ENCODE measurements around the gene IL12RB2. TPM values are rescaled to one million over a fixed set of nuclear protein-coding genes. Genes with fewer than 3 reads are reported as not detected.

Gene IL12RB2
- total RNA-seq, 1 donor from 2014 or later, result 0.06 TPM

DNA sequence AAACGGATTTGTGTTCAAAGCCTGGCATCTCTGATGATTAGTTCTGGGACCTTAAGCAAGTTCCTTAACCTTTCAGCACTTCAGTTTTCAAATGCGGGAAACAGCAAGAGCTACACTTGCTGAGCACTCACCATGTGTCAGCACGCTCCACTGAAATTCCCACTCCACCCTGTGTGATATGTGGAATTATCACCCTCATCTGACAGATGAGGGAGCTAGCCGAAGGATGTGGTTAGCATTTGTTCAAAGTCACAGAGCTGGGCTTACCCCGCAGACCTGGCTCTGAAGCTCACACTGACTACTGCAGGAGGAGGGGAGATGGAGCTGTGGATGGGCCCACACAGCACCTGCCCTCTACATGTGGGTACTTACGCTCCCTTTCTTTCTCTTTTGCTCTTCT is 29.1 kb downstream of the IL12RB2 start:
- Mint-ChIP-seq H3K27ac (no peak overlapping the region), H3K9me3 (no peaks in the 10 kb centered on the region), H3K27me3 (ENCODE audit: insufficient read depth, low read depth) (peaks cover 2% of the 10 kb centered on the region), H3K36me3 (no peaks in the 10 kb centered on the region), H3K4me3 (no peak overlapping the region), H3K4me1 (no peaks in the 10 kb centered on the region)
- Histone ChIP-seq H3K9me3 (ENCODE audit: low read depth) (no peaks in the 10 kb centered on the region), H3F3A (ENCODE audit: low read depth) (peaks cover 3% of the 10 kb centered on the region), H3K27me3 (no peaks in the 10 kb centered on the region), H4K20me1 (ENCODE audit: low read depth) (no peaks in the 10 kb centered on the region), H3K4me2 (no peak overlapping the region), H3K27ac (no peak overlapping the region), H3K9ac (no peak overlapping the region), H3K79me2 (ENCODE audit: low read depth) (no peaks in the 10 kb centered on the region), H3K4me3 (no peak overlapping the region), H2AFZ (replicated peaks) (peak overlapping the region; percentile 24), H3K36me3 (no peaks in the 10 kb centered on the region), H3K4me1 (peaks cover 3% of the 10 kb centered on the region)
- DNase-seq (ENCODE audit: low spot score), result no peak
- TF ChIP-seq EZH2phosphoT487 (IDR thresholded peaks at IDR 0.05) (no peak), EZH2 (IDR thresholded peaks at IDR 0.05) (no peak)
- TF ChIP-seq, protein P1, sequence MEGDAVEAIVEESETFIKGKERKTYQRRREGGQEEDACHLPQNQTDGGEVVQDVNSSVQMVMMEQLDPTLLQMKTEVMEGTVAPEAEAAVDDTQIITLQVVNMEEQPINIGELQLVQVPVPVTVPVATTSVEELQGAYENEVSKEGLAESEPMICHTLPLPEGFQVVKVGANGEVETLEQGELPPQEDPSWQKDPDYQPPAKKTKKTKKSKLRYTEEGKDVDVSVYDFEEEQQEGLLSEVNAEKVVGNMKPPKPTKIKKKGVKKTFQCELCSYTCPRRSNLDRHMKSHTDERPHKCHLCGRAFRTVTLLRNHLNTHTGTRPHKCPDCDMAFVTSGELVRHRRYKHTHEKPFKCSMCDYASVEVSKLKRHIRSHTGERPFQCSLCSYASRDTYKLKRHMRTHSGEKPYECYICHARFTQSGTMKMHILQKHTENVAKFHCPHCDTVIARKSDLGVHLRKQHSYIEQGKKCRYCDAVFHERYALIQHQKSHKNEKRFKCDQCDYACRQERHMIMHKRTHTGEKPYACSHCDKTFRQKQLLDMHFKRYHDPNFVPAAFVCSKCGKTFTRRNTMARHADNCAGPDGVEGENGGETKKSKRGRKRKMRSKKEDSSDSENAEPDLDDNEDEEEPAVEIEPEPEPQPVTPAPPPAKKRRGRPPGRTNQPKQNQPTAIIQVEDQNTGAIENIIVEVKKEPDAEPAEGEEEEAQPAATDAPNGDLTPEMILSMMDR (IDR thresholded peaks at IDR 0.05), result no peak

DNA sequence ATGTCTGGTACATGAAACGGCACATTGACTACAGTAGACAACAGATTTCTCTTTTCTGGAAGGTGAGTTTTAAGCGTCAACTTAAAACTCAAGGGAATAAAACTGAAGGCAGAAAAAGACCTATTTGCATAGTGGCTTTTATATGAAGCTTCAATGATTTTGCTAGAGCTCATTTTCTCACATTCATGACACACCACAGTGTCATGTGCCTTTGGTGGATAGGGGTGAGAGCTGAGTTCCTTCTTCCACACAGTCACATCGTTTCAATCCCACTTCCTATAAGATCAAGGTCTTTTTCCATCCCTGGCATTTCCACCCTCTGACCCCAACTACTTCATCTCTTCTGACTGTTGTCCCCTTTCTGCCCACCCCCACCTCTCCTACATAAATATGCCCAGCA is 31.0 kb downstream of the IL12RB2 start:
- Histone ChIP-seq H3K4me1 (peaks cover 8% of the 10 kb centered on the region), H4K20me1 (ENCODE audit: low read depth) (no peaks in the 10 kb centered on the region), H3K4me2 (no peak overlapping the region), H3K4me3 (no peak overlapping the region), H2AFZ (replicated peaks) (no peak overlapping the region), H3K9ac (no peak overlapping the region), H3K27ac (no peak overlapping the region), H3F3A (ENCODE audit: low read depth) (peaks cover 9% of the 10 kb centered on the region), H3K36me3 (no peaks in the 10 kb centered on the region), H3K27me3 (no peaks in the 10 kb centered on the region), H3K79me2 (ENCODE audit: low read depth) (no peaks in the 10 kb centered on the region), H3K9me3 (ENCODE audit: low read depth) (no peaks in the 10 kb centered on the region)
- no peak for DNase-seq (ENCODE audit: low spot score)
- Mint-ChIP-seq H3K4me3 (no peak overlapping the region), H3K36me3 (no peaks in the 10 kb centered on the region), H3K27ac (no peak overlapping the region), H3K27me3 (ENCODE audit: insufficient read depth, low read depth) (peaks cover 2% of the 10 kb centered on the region), H3K9me3 (no peaks in the 10 kb centered on the region), H3K4me1 (no peaks in the 10 kb centered on the region)
- TF ChIP-seq EZH2 (IDR thresholded peaks at IDR 0.05) (no peak), EZH2phosphoT487 (IDR thresholded peaks at IDR 0.05) (no peak)
- TF ChIP-seq, protein P1 (IDR thresholded peaks at IDR 0.05), result no peak

DNA sequence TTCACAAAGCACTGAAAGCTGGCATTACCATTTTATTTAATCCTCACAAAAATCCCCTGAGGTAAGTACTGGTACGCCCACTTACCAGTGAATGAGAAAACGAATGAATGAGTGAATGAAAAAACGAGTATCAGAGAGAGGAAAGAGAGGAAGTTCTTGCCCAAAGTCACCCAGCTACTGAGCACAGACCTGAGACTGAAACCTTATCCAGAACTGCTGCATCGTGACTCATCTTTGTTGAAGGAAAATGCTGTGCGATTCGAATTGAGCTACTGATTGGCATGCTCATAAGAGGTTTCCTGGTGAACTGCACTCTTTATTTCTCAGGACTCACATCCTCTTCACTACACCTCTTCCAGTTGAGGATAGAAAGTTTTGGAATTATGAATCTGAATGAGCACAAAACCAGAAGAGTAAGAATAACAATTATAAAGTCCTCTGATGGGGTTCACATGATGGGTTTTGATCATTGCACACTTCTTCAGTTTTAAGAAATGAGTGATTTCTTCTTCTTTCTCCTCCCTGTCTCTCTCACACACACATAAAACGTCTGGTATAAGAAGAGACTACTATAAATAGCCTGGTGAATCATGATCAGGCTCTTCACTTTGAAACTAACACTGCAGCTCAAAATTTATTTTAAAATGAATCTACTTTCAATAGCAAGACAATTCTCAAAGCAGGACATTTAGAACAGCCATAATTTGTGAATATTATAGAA is 32.1 kb downstream of the IL12RB2 start:
- H3K36me3 ChIP-seq, result no peaks in the 10 kb centered on the region
- Mint-ChIP-seq H3K27ac (no peak overlapping the region), H3K9me3 (no peaks in the 10 kb centered on the region), H3K4me1 (no peaks in the 10 kb centered on the region), H3K36me3 (no peaks in the 10 kb centered on the region), H3K4me3 (no peak overlapping the region), H3K27me3 (ENCODE audit: insufficient read depth, low read depth) (peaks cover 5% of the 10 kb centered on the region)
- no peaks in the 10 kb centered on the region for H3K9me3 ChIP-seq (ENCODE audit: low read depth)
- H3F3A ChIP-seq (ENCODE audit: low read depth), result peaks cover 9% of the 10 kb centered on the region
- no peak overlapping the region for H3K4me3 ChIP-seq
- TF ChIP-seq, protein P1 (IDR thresholded peaks at IDR 0.05), result no peak
- TF ChIP-seq EZH2 (IDR thresholded peaks at IDR 0.05), result no peak
- TF ChIP-seq EZH2phosphoT487 (IDR thresholded peaks at IDR 0.05), result no peak
- H3K27me3 ChIP-seq, result no peaks in the 10 kb centered on the region
- H3K9ac ChIP-seq, result no peak overlapping the region
- peak overlapping the region; percentile 38 for H2AFZ ChIP-seq (replicated peaks)
- H3K79me2 ChIP-seq (ENCODE audit: low read depth), result no peaks in the 10 kb centered on the region
- H3K27ac ChIP-seq, result no peak overlapping the region
- no peak overlapping the region for H3K4me2 ChIP-seq
- H4K20me1 ChIP-seq (ENCODE audit: low read depth), result no peaks in the 10 kb centered on the region
- no peak for DNase-seq (ENCODE audit: low spot score)
- peaks cover 8% of the 10 kb centered on the region for H3K4me1 ChIP-seq

Measured in neural progenitor cell (in vitro differentiated cells).